GM21390 (cell line): Measurements from ENCODE around the gene WEE1.
"Not testable (repeated sequence)": the region's sequence is repeated elsewhere in the genome, so short reads cannot be mapped to it uniquely, and the experiment has no call there.

Experiments
- ATAC-seq: cut with Tn5 transposase; IDR thresholded peaks from one replicate; pipeline ENCODE4 v1.9.1; 2021; ENCODE audit not compliant: unreplicated experiment

WEE1 gene

DNA sequence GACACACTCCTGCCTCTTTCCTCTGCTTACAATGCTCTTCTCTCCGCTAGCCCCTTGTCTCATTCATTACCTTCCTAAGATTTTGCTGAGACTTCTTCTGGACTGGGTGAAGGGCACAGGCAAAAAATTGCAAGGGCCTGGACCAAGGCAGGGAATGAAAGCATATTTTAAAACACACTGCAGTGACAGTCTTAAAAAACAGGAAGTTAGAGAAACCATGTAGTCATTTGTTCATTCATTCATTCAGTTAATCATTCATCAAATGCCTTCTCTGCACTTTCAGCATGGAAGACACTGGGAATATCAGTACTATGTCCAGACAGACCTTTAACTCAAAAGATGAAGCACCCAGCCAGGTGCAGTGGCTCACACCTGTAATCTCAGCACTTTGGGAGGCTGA is 45.5 kb downstream of the WEE1 start:
- ATAC-seq: no peak

DNA sequence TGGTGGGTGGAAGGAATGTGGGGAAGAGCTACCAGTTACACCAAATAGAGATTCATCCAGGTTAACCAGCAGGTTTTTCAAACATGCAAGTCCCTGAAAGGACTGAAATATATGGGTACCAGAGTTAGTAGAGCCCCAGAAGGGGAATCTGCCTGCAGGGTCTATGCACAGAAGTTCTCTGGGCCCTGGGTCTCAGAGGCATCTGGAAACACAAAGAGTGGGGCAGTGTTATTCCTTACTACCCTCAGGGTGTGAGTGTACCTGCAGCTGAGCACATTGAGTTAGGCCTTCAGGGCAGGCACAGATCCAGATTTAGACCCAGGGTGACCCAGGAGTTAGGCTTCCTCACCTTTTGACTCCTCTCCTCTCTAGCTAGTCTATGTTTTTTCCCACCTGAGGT is 46.5 kb downstream of the WEE1 start:
- no peak for ATAC-seq

DNA sequence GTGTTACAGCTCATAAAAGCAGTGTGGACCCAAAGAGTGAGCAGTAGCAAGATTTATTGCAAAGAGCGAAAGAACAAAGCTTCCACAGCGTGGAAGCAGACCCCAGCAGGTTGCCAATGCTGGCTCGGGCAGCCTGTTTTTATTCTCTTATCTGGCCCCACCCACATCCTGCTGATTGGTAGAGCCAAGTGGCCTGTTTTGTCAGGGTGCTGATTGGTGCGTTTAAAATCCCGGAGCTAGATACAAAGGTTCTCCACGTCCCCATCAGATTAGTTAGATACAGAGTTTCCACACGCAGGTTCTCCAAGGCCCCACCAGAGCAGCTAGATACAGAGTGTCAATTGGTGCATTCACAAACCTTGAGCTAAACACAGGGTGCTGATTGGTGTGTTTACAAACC is 48.9 kb downstream of the WEE1 start:
- not testable (repeated sequence) for ATAC-seq

DNA sequence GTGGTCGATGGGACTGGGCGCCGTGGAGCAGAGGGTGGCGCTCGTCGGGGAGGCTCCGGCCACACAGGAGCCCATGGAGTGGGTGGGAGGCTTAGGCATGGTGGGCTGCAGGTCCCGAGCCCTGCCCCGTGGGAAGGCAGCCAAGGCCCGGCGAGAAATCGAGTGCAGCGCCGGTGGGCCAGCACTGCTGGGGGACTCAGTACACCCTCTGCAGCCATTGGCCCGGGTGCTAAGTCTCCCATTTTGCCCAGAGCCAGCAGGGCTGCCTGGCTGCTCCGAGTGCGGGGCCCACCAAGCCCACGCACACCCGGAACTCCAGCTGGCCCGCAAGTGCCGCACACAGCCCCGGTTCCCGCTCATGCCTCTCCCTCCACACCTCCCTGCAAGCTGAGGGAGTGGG is 49.6 kb downstream of the WEE1 start:
- ATAC-seq: not testable (repeated sequence)

DNA sequence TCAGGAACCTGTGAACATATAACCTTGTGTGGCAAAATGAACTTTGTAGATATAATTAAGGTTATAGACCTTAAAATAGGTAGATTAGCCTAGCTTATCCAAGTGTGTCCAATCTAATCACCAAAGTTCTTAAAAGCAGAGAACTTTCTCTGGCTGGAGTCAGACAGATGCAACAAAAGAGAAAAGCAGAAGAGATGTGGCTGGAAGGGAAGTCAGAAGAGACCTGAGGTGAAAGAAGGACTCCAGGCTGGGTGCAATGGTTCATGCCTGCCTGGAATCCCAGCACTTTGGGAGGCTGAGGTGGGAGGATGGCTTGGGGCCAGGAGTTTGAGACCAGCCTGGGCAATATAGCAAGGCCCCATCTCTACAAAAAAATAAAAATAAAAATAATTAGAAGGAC is 51.0 kb downstream of the WEE1 start:
- ATAC-seq: no peak

DNA sequence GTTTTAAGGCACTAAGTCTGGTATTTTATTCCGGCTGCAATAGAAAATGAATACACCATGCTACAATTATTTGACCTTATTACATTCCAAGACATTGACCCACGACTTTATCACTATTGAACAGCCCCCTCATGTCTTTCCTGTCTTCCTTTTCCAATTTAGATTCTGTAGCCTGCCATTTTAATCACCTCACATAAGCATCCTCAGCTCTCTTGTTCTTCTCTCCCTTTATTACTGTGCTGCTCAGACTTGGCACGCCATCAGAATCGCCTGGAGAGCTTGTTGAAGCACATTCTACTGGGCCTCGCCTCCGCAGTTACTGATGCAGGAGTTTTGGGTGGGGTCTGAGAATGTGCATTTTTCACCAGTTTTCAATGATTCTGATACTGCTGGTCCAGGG is 51.7 kb downstream of the WEE1 start:
- no peak for ATAC-seq

DNA sequence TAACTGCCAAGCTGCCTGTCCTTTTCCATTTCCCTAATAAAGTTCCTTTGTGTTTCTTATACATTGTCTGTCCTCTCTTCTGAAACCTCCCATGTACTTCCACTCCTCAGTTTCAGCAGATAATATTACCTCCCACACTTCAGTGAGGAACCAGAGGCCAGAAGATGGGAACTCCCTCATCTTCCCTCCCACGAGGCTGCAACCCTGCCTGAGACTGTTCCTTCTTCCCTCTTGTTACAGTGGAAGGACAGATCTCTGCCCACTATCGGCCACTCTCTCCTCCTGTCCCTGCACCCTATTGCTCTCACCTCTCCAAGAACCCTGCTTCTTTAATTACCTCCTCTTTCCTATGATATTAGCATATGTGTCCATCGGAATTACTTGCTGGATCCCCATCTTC is 52.3 kb downstream of the WEE1 start:
- ATAC-seq: no peak

DNA sequence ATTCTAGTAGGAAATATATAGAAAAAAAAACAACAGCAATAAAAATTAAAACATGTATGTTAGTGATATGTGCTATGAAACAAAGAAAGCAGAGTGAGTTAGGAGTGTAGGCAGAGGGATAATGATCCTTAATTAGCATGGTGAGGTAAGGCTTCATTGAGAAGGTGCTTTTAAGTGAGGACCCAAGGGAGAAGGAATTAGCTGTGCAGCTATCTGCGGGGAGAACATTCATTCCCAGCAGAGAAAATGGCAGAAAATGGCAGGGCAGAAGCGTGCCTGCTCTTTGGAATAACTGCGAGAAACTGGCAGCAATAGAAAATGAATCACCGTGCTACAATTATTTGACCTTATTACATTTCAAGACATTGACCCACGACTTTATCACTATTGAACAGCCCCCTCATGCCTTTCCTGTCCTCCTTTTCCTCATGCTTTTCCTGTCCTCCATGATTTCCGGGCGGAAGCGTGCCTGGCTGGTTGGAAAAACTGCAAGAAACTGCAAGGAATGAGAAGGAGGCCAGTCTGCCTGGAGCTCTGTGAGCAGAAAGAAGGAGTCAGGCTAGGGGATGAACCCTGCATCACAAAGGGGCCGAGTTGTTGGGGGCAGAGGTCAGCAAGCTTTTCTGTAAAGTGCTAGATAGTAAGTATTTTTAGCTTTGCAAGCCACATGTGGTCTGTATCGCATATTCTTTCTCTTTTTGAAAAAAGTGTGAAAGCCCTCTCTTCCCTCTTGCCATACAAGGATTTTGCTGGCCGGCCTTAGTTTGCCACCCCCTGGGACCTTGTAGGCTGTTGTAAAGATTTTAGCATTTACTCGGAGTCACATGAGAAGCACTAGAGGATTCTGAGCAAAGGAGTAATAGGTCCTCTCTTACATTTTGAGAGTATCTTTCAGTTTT is 53.3 kb downstream of the WEE1 start:
- ATAC-seq: no peak

DNA sequence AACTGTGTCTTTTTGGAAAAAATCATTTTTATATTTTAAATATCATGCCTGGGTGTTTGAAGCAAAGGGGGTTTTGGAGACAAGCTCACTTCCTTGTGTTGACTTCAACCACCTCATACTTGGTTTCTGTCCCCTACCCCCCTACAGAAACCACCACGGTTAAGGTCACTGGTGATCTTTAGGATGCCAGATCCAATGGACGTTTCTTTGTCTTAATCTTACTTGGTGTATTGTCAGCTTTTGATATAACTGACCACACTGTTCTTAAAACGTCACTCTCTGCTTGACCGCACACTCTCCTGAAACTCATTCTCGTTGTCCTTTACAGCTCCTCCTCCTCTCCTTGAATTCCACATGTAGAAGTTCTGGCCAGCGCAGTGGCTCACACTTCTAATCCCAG is 55.6 kb downstream of the WEE1 start:
- ATAC-seq: no peak

DNA sequence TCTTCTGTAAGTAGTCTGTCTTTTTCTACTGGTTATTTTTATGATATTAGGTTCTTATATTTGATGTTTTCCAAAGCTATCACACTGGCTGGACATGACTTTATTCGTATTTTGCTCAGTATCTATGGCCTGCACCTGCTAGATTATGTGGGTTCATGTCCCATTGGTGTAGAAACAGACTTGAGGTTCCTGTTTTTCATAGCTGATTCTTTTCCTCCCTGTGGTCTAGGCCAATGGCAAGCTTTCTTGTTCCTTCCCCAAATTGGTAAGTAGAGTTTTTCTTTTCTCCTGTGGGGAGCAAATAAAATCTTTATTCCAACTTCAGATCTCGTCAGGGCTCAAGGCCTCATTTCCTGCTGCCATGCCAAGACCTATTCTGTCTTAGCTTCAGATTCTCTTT is 60.2 kb downstream of the WEE1 start:
- no peak for ATAC-seq

DNA sequence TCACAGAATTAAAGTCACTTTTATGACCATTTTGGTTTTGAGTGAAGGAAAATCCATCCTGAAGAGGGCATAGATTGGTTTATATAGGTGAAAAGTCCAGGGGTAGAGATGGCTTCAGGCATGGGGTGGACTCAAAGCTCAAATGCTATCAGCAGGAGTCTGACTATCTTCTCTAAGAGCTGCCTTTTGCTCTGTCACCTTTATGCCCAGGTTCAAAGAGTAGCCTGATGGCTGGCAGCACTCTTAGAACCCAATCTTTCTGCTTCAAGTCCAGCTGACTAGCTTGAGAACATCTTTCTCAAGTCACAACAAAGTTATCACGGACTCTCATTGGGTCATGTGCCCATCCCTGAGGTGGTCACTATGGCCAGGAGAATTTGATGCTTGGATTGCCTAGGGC is 63.2 kb downstream of the WEE1 start:
- no peak for ATAC-seq

DNA sequence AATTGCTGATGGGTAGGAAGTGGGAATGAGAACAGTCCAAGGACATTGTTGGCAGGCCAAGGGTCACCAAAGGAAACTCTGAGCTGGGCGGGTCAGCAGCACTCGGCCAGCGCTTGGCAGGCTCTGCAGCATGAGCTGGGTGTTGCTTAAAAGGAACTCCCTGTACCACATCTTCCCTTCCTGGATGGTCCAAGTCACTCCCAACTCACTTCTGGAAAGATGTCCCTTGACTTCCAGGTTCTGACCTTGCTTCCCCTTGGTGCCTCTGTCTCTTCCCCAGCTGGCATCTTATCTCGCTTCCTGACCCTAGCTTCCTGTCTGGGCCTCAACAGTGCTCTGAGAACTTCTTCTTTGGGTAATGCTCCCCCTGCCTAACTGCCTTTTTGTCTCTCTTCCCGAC is 65.6 kb downstream of the WEE1 start:
- no peak for ATAC-seq
